ENCODE results near the gene CC2D1A. TPM values are rescaled to one million over a fixed set of nuclear protein-coding genes. Genes with fewer than 3 reads are reported as not detected.

The CC2D1A gene
- total and polyA plus RNA-seq, 8 donors: 24.8 to 381 (median 38.5) TPM

- no peaks in the 10 kb centered on the region for H3K9me3 ChIP-seq
- intact Hi-C loops (cut with DNase I; ENCODE audit: low total_unique reads): loop anchor here (10.0 kb wide), 1 partner anchor 170 kb away; no protein-coding TSS in a partner anchor
- peak overlapping the region in 1 of 4 donors; percentile 18 for H3K4me3 ChIP-seq
- peak; percentile 86 to 87 for DNase-seq
- no peaks in the 10 kb centered on the region for H3K27me3 ChIP-seq
- no peak for TF ChIP-seq POLR2A (IDR thresholded peaks at IDR 0.05)
- no peak for TF ChIP-seq EP300 (IDR thresholded peaks at IDR 0.05)
- TF ChIP-seq, protein P1, sequence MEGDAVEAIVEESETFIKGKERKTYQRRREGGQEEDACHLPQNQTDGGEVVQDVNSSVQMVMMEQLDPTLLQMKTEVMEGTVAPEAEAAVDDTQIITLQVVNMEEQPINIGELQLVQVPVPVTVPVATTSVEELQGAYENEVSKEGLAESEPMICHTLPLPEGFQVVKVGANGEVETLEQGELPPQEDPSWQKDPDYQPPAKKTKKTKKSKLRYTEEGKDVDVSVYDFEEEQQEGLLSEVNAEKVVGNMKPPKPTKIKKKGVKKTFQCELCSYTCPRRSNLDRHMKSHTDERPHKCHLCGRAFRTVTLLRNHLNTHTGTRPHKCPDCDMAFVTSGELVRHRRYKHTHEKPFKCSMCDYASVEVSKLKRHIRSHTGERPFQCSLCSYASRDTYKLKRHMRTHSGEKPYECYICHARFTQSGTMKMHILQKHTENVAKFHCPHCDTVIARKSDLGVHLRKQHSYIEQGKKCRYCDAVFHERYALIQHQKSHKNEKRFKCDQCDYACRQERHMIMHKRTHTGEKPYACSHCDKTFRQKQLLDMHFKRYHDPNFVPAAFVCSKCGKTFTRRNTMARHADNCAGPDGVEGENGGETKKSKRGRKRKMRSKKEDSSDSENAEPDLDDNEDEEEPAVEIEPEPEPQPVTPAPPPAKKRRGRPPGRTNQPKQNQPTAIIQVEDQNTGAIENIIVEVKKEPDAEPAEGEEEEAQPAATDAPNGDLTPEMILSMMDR (IDR thresholded peaks at IDR 0.05): no peak
- peak in 2 of 3 donors; percentile 73 to 78 for TF ChIP-seq POLR2AphosphoS5 (IDR thresholded peaks at IDR 0.05)
- H3K36me3 ChIP-seq: no peaks in the 10 kb centered on the region
- peak overlapping the region; percentile 64 to 85 (median 73) for H3K27ac ChIP-seq
- WGBS, 5 donors: 23 to 48% (median 34%) methylated on average over 25 to 26 of the region's 26 CpGs
- peaks cover 24 to 74% (median 59%) of the 10 kb centered on the region in 4 donors for H3K4me1 ChIP-seq
These were observed 21.0 kb upstream of the CC2D1A start for GRCh38 chr19:13884726-13885591.

GRCh38 chr19:13885826-13886365, 20.1 kb upstream of the CC2D1A start:
- no peaks in the 10 kb centered on the region for H3K9me3 ChIP-seq
- 82 to 93% (median 86%) methylated on average over 18 to 20 of the region's 20 CpGs for WGBS, 5 donors
- peak overlapping the region; percentile 64 to 85 (median 73) for H3K27ac ChIP-seq
- H3K27me3 ChIP-seq: no peaks in the 10 kb centered on the region
- DNase-seq: no peak
- TF ChIP-seq POLR2AphosphoS5 (IDR thresholded peaks at IDR 0.05): no peak
- TF ChIP-seq POLR2A (IDR thresholded peaks at IDR 0.05): no peak
- no peak for TF ChIP-seq EP300 (IDR thresholded peaks at IDR 0.05)
- H3K36me3 ChIP-seq: no peaks in the 10 kb centered on the region
- H3K4me3 ChIP-seq: peak overlapping the region in 1 of 4 donors; percentile 18
- peaks cover 17 to 67% (median 51%) of the 10 kb centered on the region in 4 donors for H3K4me1 ChIP-seq
- intact Hi-C loops (cut with DNase I; ENCODE audit: low total_unique reads): loop anchor here (10.0 kb wide), 1 partner anchor 169 kb away; no protein-coding TSS in a partner anchor

- Histone ChIP-seq H3K27me3 (no peaks in the 10 kb centered on the region), H3K4me1 (peaks cover 6 to 56% (median 42%) of the 10 kb centered on the region in 4 donors), H3K36me3 (no peaks in the 10 kb centered on the region), H3K4me3 (no peak overlapping the region), H3K9me3 (no peaks in the 10 kb centered on the region), H3K27ac (peak overlapping the region; percentile 33 to 71 (median 58))
- TF ChIP-seq POLR2A (IDR thresholded peaks at IDR 0.05) (no peak), EP300 (IDR thresholded peaks at IDR 0.05) (no peak), POLR2AphosphoS5 (IDR thresholded peaks at IDR 0.05) (peak in 2 of 3 donors; percentile 7 to 41)
- TF ChIP-seq, protein P1 (IDR thresholded peaks at IDR 0.05): no peak
- intact Hi-C loops (cut with DNase I; ENCODE audit: low total_unique reads): loop anchor here (10.0 kb wide), 1 partner anchor 168 kb away; no protein-coding TSS in a partner anchor
- 33 to 52% (median 49%) methylated on average over 12 to 16 of the region's 16 CpGs for WGBS, 5 donors
- peak; percentile 51 to 69 for DNase-seq
These were observed 19.0 kb upstream of the CC2D1A start for GRCh38 chr19:13887018-13887436.

- no peak overlapping the region for H3K4me3 ChIP-seq
- no peaks in the 10 kb centered on the region for H3K9me3 ChIP-seq
- 36 to 66% (median 54%) methylated on average over 5 of the region's 5 CpGs for WGBS, 5 donors
- intact Hi-C loops (cut with DNase I; ENCODE audit: low total_unique reads): loop anchor here (10.0 kb wide), 1 partner anchor 167 kb away; no protein-coding TSS in a partner anchor
- DNase-seq: no peak
- peaks cover 6 to 51% (median 40%) of the 10 kb centered on the region in 4 donors for H3K4me1 ChIP-seq
- H3K27me3 ChIP-seq: no peaks in the 10 kb centered on the region
- TF ChIP-seq, protein P1 (IDR thresholded peaks at IDR 0.05): no peak
- TF ChIP-seq POLR2AphosphoS5 (IDR thresholded peaks at IDR 0.05) (no peak), POLR2A (IDR thresholded peaks at IDR 0.05) (no peak), EP300 (IDR thresholded peaks at IDR 0.05) (no peak)
- peak overlapping the region; percentile 33 to 71 (median 58) for H3K27ac ChIP-seq
- no peaks in the 10 kb centered on the region for H3K36me3 ChIP-seq
These were observed 18.5 kb upstream of the CC2D1A start for GRCh38 chr19:13887517-13887916.

Measured in stomach (tissue), 9 donors.